ENCODE measurements around the gene COQ10B. TPM values are rescaled to one million over a fixed set of nuclear protein-coding genes. Genes with fewer than 3 reads are reported as not detected.
"Not testable (repeated sequence)": the region's sequence is repeated elsewhere in the genome, so short reads cannot be mapped to it uniquely, and the experiment has no call there.

Gene COQ10B
- total and polyA plus RNA-seq, 4 experiments from 2014 or later: 31.7 to 88.1 (median 39.0) TPM

GRCh38 chr2:197460649-197461048 is 7.3 kb downstream of the COQ10B start:
- Mint-ChIP-seq H3K27me3 (no peaks in the 10 kb centered on the region), H3K4me1 (peaks cover 19 to 42% (median 30%) of the 10 kb centered on the region in 4 donors), H3K27ac (no peak overlapping the region), H3K4me3 (no peak overlapping the region), H3K36me3 (peaks cover 22 to 50% of the 10 kb centered on the region in 2 donors), H3K9me3 (no peaks in the 10 kb centered on the region)
- H3K4me3 ChIP-seq (ENCODE audit: low read length in 2 of 2): no peak overlapping the region
- H3K27me3 ChIP-seq (ENCODE audit: insufficient read depth, low read length): no peaks in the 10 kb centered on the region
- H3K9me3 ChIP-seq (ENCODE audit: control insufficient read depth in 1 of 2, low read length in 2 of 2): no peaks in the 10 kb centered on the region
- intact Hi-C loops (cut with micrococcal nuclease): no loop called here
- peaks cover 19% of the 10 kb centered on the region for H3K4me1 ChIP-seq (ENCODE audit: insufficient read depth, low read length)
- POLR2A ChIA-PET (ENCODE audit: partially characterized antibody): interaction anchor here (1.5 kb wide), 1 partner anchor 26 kb away, joined by 4 read pairs; the partner anchor contains the start of gene SF3B1
- CTCF ChIA-PET (ENCODE audit: partially characterized antibody): no interaction called here
- no peak for DNase-seq
- H3K27ac ChIP-seq (ENCODE audit: low read depth, low read length): no peak overlapping the region
- peaks cover 35% of the 10 kb centered on the region for H3K36me3 ChIP-seq (ENCODE audit: insufficient read depth, low read length)

DNA sequence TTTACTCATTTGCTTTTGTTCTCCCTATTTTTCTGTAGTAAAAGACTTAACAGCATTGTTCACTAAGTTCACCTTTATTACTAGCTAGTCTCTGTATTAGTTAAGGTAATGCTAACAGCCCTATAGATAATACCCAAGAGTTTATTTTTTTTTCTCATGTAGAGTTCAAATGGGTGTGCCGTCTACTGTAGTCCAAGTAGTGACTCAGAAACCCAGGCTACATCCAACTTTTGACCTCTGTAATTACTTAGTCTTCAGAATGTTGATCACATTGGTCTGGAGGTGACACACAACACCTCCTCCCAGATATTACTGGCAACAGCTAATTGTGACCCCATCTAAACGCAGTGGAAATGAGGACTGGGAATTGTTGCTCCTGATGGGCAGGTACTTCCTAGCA is 7.7 kb downstream of the COQ10B start:
- ChIA-PET CTCF (ENCODE audit: partially characterized antibody) (no interaction called here), POLR2A (ENCODE audit: partially characterized antibody) (no interaction called here)
- Mint-ChIP-seq H3K9me3 (no peaks in the 10 kb centered on the region), H3K4me1 (peaks cover 18 to 41% (median 28%) of the 10 kb centered on the region in 4 donors), H3K27ac (peak overlapping the region in 2 of 7 donors; percentile 35 to 47), H3K27me3 (no peaks in the 10 kb centered on the region), H3K36me3 (peaks cover 25 to 50% of the 10 kb centered on the region in 2 donors), H3K4me3 (no peak overlapping the region)
- intact Hi-C loops (cut with micrococcal nuclease): no loop called here
- DNase-seq: no peak
- peaks cover 38% of the 10 kb centered on the region for H3K36me3 ChIP-seq (ENCODE audit: insufficient read depth, low read length)
- H3K27ac ChIP-seq (ENCODE audit: low read depth, low read length): no peak overlapping the region
- peaks cover 19% of the 10 kb centered on the region for H3K4me1 ChIP-seq (ENCODE audit: insufficient read depth, low read length)
- no peaks in the 10 kb centered on the region for H3K27me3 ChIP-seq (ENCODE audit: insufficient read depth, low read length)
- no peaks in the 10 kb centered on the region for H3K9me3 ChIP-seq (ENCODE audit: control insufficient read depth in 1 of 2, low read length in 2 of 2)
- H3K4me3 ChIP-seq (ENCODE audit: low read length in 2 of 2): no peak overlapping the region

GRCh38 chr2:197464175-197464574 is 10.8 kb downstream of the COQ10B start:
- CTCF ChIA-PET (ENCODE audit: partially characterized antibody): interaction anchor here (0.6 kb wide), 1 partner anchor 47 kb away, joined by 4 read pairs; no protein-coding TSS in a partner anchor

DNA sequence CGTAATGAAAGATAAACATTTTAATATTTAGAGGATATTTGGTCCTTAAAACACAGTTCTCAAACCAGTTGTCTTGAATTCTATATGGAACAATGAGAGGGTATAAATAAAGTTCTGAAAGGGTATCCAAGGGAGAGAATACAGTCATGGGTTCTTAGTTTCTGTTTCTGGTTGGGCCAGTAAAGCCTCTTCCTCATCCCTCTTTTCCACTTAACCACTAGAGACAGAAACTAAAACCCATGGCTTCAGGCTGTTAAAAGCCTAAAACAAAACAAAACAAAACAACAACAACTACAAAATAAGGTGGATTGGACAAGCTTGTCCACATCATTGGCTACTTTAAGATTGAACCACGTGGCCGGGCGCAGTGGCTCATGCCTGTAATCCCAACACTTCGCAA is 18.8 kb downstream of the COQ10B start:
- no peaks in the 10 kb centered on the region for H3K9me3 Mint-ChIP-seq
- intact Hi-C loops (cut with micrococcal nuclease): no loop called here
- no peak for DNase-seq
- no peak overlapping the region for H3K4me3 Mint-ChIP-seq
- H3K36me3 Mint-ChIP-seq: peaks cover 36 to 62% of the 10 kb centered on the region in 2 donors
- no peak overlapping the region for H3K4me3 ChIP-seq (ENCODE audit: low read length in 2 of 2)
- peaks cover 0 to 6% (median under 1%) of the 10 kb centered on the region in 4 donors for H3K4me1 Mint-ChIP-seq
- no peaks in the 10 kb centered on the region for H3K27me3 ChIP-seq (ENCODE audit: insufficient read depth, low read length)
- H3K9me3 ChIP-seq (ENCODE audit: control insufficient read depth in 1 of 2, low read length in 2 of 2): no peaks in the 10 kb centered on the region
- ChIA-PET POLR2A (ENCODE audit: partially characterized antibody) (no interaction called here), CTCF (ENCODE audit: partially characterized antibody) (no interaction called here)
- no peak overlapping the region for H3K27ac Mint-ChIP-seq
- H3K36me3 ChIP-seq (ENCODE audit: insufficient read depth, low read length): peaks cover 56% of the 10 kb centered on the region
- H3K4me1 ChIP-seq (ENCODE audit: insufficient read depth, low read length): no peaks in the 10 kb centered on the region
- no peaks in the 10 kb centered on the region for H3K27me3 Mint-ChIP-seq
- H3K27ac ChIP-seq (ENCODE audit: low read depth, low read length): no peak overlapping the region

More at GRCh38 chr2:197464175-197464574, 10.8 kb downstream of the COQ10B start:
- Histone ChIP-seq H3K4me1 (ENCODE audit: insufficient read depth, low read length) (no peaks in the 10 kb centered on the region), H3K4me3 (ENCODE audit: low read length in 2 of 2) (no peak overlapping the region), H3K27me3 (ENCODE audit: insufficient read depth, low read length) (no peaks in the 10 kb centered on the region), H3K36me3 (ENCODE audit: insufficient read depth, low read length) (peaks cover 51% of the 10 kb centered on the region), H3K27ac (ENCODE audit: low read depth, low read length) (no peak overlapping the region), H3K9me3 (ENCODE audit: control insufficient read depth in 1 of 2, low read length in 2 of 2) (no peaks in the 10 kb centered on the region)
- intact Hi-C loops (cut with micrococcal nuclease): no loop called here
- peak overlapping the region in 1 of 7 donors; percentile 62 for H3K27ac Mint-ChIP-seq
- POLR2A ChIA-PET (ENCODE audit: partially characterized antibody): interaction anchor here (0.6 to 1.1 kb wide), 2 partner anchors 12 to 390 kb away, joined by 3 to 4 read pairs; no protein-coding TSS in a partner anchor
- peaks cover 9 to 18% (median 16%) of the 10 kb centered on the region in 4 donors for H3K4me1 Mint-ChIP-seq
- H3K4me3 Mint-ChIP-seq: no peak overlapping the region
- H3K9me3 Mint-ChIP-seq: no peaks in the 10 kb centered on the region
- no peak for DNase-seq
- no peaks in the 10 kb centered on the region for H3K27me3 Mint-ChIP-seq
- H3K36me3 Mint-ChIP-seq: peaks cover 31 to 52% of the 10 kb centered on the region in 2 donors

- DNase-seq: no peak
- ChIA-PET CTCF (ENCODE audit: partially characterized antibody) (no interaction called here), POLR2A (ENCODE audit: partially characterized antibody) (interaction anchor here (0.8 kb wide), 1 partner anchor 22 kb away, joined by 5 read pairs; the partner anchor contains the start of gene HSPD1)
- no peaks in the 10 kb centered on the region for H3K9me3 ChIP-seq (ENCODE audit: control insufficient read depth in 1 of 2, low read length in 2 of 2)
- H3K27ac ChIP-seq (ENCODE audit: low read depth, low read length): no peak overlapping the region
- Mint-ChIP-seq H3K9me3 (peaks cover 0 to 11% (median 0%) of the 10 kb centered on the region in 8 donors), H3K36me3 (peaks cover 53 to 73% of the 10 kb centered on the region in 2 donors), H3K4me1 (peaks cover 0 to under 1% (median under 1%) of the 10 kb centered on the region in 4 donors), H3K27ac (peak overlapping the region in 3 of 7 donors; percentile 19 to 76 (median 24)), H3K27me3 (no peaks in the 10 kb centered on the region), H3K4me3 (no peak overlapping the region)
- no peak overlapping the region for H3K4me3 ChIP-seq (ENCODE audit: low read length in 2 of 2)
- peaks cover 37% of the 10 kb centered on the region for H3K36me3 ChIP-seq (ENCODE audit: insufficient read depth, low read length)
- intact Hi-C loops (cut with micrococcal nuclease): no loop called here
- no peaks in the 10 kb centered on the region for H3K4me1 ChIP-seq (ENCODE audit: insufficient read depth, low read length)
- H3K27me3 ChIP-seq (ENCODE audit: insufficient read depth, low read length): no peaks in the 10 kb centered on the region
Observed at GRCh38 chr2:197477797-197478196, 24.4 kb downstream of the COQ10B start.

DNA sequence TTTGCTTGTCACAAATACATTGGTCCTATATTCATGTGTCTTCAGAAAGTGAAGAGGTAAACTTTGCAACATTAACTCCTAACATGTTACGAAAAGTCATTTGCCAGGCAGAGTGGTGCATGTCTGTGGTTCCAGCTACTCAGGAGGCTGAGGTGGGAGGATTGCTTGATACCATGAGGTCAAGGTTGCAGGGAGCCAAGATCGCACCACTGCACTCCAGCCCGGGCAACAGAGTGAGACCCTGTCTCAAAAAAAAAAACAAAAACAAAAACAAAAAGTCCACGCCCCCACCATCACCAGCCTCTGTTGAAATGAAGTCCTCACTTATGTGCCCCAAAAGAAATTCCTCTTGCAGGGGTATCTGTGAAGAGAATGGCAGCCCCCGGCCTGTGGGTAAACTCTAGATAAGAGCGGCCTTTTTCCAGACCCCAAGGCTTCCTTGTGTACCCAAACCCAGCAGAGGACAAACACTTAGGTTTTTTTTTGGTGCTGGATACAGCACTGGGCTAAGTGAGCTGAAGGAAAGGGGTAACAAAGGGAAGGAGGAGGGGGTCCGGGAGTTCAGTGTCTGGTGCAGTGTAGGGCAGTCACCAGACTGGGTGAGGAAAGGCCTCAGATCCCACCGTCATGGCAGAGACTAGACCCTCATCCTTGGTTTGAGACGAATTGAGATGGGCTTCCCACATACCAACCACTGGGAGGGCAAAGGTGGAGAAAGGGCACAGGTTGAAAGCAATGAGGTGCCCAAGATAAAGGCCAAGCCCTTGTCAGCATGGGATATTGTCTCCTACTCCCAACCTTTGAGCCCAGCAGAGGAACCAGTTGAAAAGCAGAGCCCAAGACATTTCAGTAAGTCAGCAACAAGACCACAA is 27.0 kb downstream of the COQ10B start:
- H3K27me3 ChIP-seq (ENCODE audit: insufficient read depth, low read length): no peaks in the 10 kb centered on the region
- no peak overlapping the region for H3K4me3 ChIP-seq (ENCODE audit: low read length in 2 of 2)
- no peaks in the 10 kb centered on the region for H3K4me1 Mint-ChIP-seq
- intact Hi-C loops (cut with micrococcal nuclease): no loop called here
- no peak overlapping the region for H3K4me3 Mint-ChIP-seq
- peak overlapping the region in 4 of 7 donors; percentile 19 to 81 (median 28) for H3K27ac Mint-ChIP-seq
- DNase-seq: no peak
- H3K9me3 ChIP-seq (ENCODE audit: control insufficient read depth in 1 of 2, low read length in 2 of 2): peaks cover 0 to 4% of the 10 kb centered on the region in 2 donors
- H3K27ac ChIP-seq (ENCODE audit: low read depth, low read length): no peak overlapping the region
- peaks cover 58 to 66% of the 10 kb centered on the region in 2 donors for H3K36me3 Mint-ChIP-seq
- peaks cover 16% of the 10 kb centered on the region for H3K36me3 ChIP-seq (ENCODE audit: insufficient read depth, low read length)
- ChIA-PET POLR2A (ENCODE audit: partially characterized antibody) (no interaction called here), CTCF (ENCODE audit: partially characterized antibody) (no interaction called here)
- H3K9me3 Mint-ChIP-seq: peaks cover 0 to 29% (median 18%) of the 10 kb centered on the region in 8 donors
- no peaks in the 10 kb centered on the region for H3K27me3 Mint-ChIP-seq
- no peaks in the 10 kb centered on the region for H3K4me1 ChIP-seq (ENCODE audit: insufficient read depth, low read length)

GRCh38 chr2:197484248-197484647 is 30.9 kb downstream of the COQ10B start:
- H3K27me3 Mint-ChIP-seq; H3K27ac ChIP-seq (ENCODE audit: low read depth, low read length); H3K9me3 ChIP-seq (ENCODE audit: control insufficient read depth in 1 of 2, low read length in 2 of 2); H3K27me3 ChIP-seq (ENCODE audit: insufficient read depth, low read length); H3K4me1 ChIP-seq (ENCODE audit: insufficient read depth, low read length); H3K4me3 ChIP-seq (ENCODE audit: low read length in 2 of 2); intact Hi-C loops (cut with micrococcal nuclease); H3K4me1 Mint-ChIP-seq; CTCF ChIA-PET (ENCODE audit: partially characterized antibody); H3K4me3 Mint-ChIP-seq; DNase-seq; H3K27ac Mint-ChIP-seq: not testable (repeated sequence)
- POLR2A ChIA-PET (ENCODE audit: partially characterized antibody): interaction anchor here (2.4 kb wide), 1 partner anchor 15 kb away, joined by 11 read pairs; the partner anchor contains the start of genes HSPD1 and HSPE1
- Mint-ChIP-seq H3K36me3 (peaks cover 65 to 73% of the 10 kb centered on the region in 2 donors), H3K9me3 (peaks cover 0 to 33% (median 18%) of the 10 kb centered on the region in 8 donors)
- peaks cover 20% of the 10 kb centered on the region for H3K36me3 ChIP-seq (ENCODE audit: insufficient read depth, low read length)
